ENCODE data around the gene PRMT7.
A peak's percentile ranks its signal among the peaks of the same experiment; 100 is the strongest.

Gene PRMT7

GRCh38 chr16:68275611-68276191 is 35.1 kb upstream of the PRMT7 start:
- ChIA-PET CTCF (interaction anchor here (0.7 to 1.0 kb wide), 2 partner anchors 46 to 87 kb away, joined by 3 read pairs; no protein-coding TSS in a partner anchor), POLR2A (ENCODE audit: low non-redundant PET) (no interaction called here)
- DNase-seq (ENCODE audit: low spot score): peak; percentile 46

GRCh38 chr16:68276223-68276622 is 34.6 kb upstream of the PRMT7 start:
- ChIA-PET CTCF (interaction anchor here (1.0 kb wide), 1 partner anchor 86 kb away, joined by 3 read pairs; no protein-coding TSS in a partner anchor), POLR2A (ENCODE audit: low non-redundant PET) (no interaction called here)
- DNase-seq (ENCODE audit: low spot score): no peak
- no peak for TF ChIP-seq CTCF (conservative IDR thresholded peaks at IDR 0.05; ENCODE audit: low read depth)
- peak overlapping the region; percentile 26; the same call in 1 of the 2 replicates for H3K27ac ChIP-seq

More at GRCh38 chr16:68275611-68276191, 35.1 kb upstream of the PRMT7 start:
- TF ChIP-seq CTCF (conservative IDR thresholded peaks at IDR 0.05; ENCODE audit: low read depth): no peak
- H3K27ac ChIP-seq: peak overlapping the region; percentile 69

- no peak for TF ChIP-seq CTCF (conservative IDR thresholded peaks at IDR 0.05; ENCODE audit: low read depth)
- ChIA-PET POLR2A (ENCODE audit: low non-redundant PET) (interaction anchor here (1.1 kb wide), 1 partner anchor 31 kb away, joined by 4 read pairs; the partner anchor contains the start of genes PRMT7 and SLC7A6OS), CTCF (interaction anchor here (0.6 kb wide), 1 partner anchor 427 kb away, joined by 3 read pairs; no protein-coding TSS in a partner anchor)
- no peak for DNase-seq (ENCODE audit: low spot score)
- no peak overlapping the region for H3K27ac ChIP-seq
Observed at GRCh38 chr16:68279726-68280558, 30.9 kb upstream of the PRMT7 start.

- no peak overlapping the region; the same call in 1 of the 2 replicates for H3K27ac ChIP-seq
- no peak for TF ChIP-seq CTCF (conservative IDR thresholded peaks at IDR 0.05; ENCODE audit: low read depth)
- ChIA-PET CTCF (interaction anchor here (0.6 kb wide), 1 partner anchor 509 kb away, joined by 3 read pairs; no protein-coding TSS in a partner anchor), POLR2A (ENCODE audit: low non-redundant PET) (no interaction called here)
- DNase-seq (ENCODE audit: low spot score): no peak
Observed at GRCh38 chr16:68281368-68282063, 29.3 kb upstream of the PRMT7 start.

- no peak overlapping the region; the same call in 1 of the 2 replicates for H3K27ac ChIP-seq
- CTCF ChIA-PET: no interaction called here
- POLR2A ChIA-PET (ENCODE audit: low non-redundant PET): no interaction called here
Observed at GRCh38 chr16:68282064-68282452, 28.8 kb upstream of the PRMT7 start.

More at GRCh38 chr16:68282064-68282452, 28.8 kb upstream of the PRMT7 start:
- no peak for TF ChIP-seq CTCF (conservative IDR thresholded peaks at IDR 0.05; ENCODE audit: low read depth)
- DNase-seq (ENCODE audit: low spot score): no peak
